ENCODE measurements around the gene PRMT3.

DNA sequence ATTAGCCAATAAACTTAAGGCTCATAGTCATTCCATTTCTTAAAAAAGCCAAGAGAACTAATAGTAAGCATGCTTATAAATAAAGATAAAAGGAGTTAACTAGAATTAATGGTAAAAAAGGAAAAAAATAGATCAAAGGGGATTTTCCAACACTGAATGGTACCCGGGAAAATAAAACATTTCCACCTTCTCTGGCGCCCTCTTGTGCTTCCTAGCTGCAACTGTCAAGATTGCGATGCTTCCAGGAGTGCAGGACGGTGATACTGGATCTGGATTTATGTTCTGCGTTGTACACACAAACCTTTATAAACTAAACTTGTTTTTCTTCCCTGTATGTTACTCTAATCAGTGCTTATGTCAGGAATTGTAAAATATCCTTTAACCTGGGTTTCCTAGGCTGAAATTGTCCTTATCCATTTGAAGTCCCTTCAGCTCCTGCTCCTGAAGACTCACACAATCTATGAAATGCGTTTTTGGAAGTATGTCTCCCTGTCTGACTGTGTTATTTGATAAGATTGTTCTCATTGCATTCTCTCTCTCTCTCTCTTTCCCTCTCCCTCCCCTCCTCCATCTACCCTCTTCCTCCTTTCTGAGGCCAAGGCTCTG, 33.6 kb upstream of the PRMT3 start:
- TF ChIP-seq EZH2 (IDR thresholded peaks at IDR 0.05): no peak
- TF ChIP-seq, protein P1, sequence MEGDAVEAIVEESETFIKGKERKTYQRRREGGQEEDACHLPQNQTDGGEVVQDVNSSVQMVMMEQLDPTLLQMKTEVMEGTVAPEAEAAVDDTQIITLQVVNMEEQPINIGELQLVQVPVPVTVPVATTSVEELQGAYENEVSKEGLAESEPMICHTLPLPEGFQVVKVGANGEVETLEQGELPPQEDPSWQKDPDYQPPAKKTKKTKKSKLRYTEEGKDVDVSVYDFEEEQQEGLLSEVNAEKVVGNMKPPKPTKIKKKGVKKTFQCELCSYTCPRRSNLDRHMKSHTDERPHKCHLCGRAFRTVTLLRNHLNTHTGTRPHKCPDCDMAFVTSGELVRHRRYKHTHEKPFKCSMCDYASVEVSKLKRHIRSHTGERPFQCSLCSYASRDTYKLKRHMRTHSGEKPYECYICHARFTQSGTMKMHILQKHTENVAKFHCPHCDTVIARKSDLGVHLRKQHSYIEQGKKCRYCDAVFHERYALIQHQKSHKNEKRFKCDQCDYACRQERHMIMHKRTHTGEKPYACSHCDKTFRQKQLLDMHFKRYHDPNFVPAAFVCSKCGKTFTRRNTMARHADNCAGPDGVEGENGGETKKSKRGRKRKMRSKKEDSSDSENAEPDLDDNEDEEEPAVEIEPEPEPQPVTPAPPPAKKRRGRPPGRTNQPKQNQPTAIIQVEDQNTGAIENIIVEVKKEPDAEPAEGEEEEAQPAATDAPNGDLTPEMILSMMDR (IDR thresholded peaks at IDR 0.05): peak; percentile 92
